ENCODE results near the gene KIF16B. TPM values are rescaled to one million over a fixed set of nuclear protein-coding genes. Genes with fewer than 3 reads are reported as not detected.

KIF16B gene
- total and polyA plus RNA-seq, 2 donors (not counting 3 experiments of a cell fraction or from before 2014, with no cell fraction given), result 2.9 to 8.8 TPM

GRCh38 chr20:16350465-16350864 is 222.8 kb downstream of the KIF16B start:
- Histone ChIP-seq H3K27me3 (ENCODE audit: control insufficient read depth in 2 of 2, insufficient read depth in 2 of 2, low read length in 2 of 2) (no peaks in the 10 kb centered on the region), H3K27ac (ENCODE audit: insufficient read depth, low read depth, low read length) (no peak overlapping the region), H3K9me3 (replicated peaks; ENCODE audit: control insufficient read depth, insufficient read depth, low read length) (no peaks in the 10 kb centered on the region), H3K36me3 (ENCODE audit: control insufficient read depth in 2 of 2, extremely low read depth in 1 of 2, insufficient read depth in 2 of 2, low read length in 2 of 2) (no peaks in the 10 kb centered on the region), H3K79me2 (ENCODE audit: control insufficient read depth, insufficient read depth, low read length) (no peaks in the 10 kb centered on the region), H3K9ac (replicated peaks; ENCODE audit: extremely low read depth, insufficient read depth, low read length) (no peak overlapping the region), H3K4me1 (ENCODE audit: control insufficient read depth, extremely low read depth, insufficient read depth, low read length) (no peaks in the 10 kb centered on the region), H3K4me3 (replicated peaks in 1 of 3; ENCODE audit: insufficient read depth in 1 of 3, low read depth in 1 of 3, low read length in 3 of 3) (no peak overlapping the region), H3K4me2 (ENCODE audit: insufficient read depth, low read length) (no peak overlapping the region), H3K9me1 (replicated peaks; ENCODE audit: control insufficient read depth, extremely low read depth, insufficient read depth, low read length) (no peaks in the 10 kb centered on the region), H4K20me1 (replicated peaks; ENCODE audit: control insufficient read depth, extremely low read depth, insufficient read depth, low read length) (no peaks in the 10 kb centered on the region), H2AFZ (ENCODE audit: low read depth, low read length) (no peak overlapping the region)
- intact Hi-C loops (cut with micrococcal nuclease), result no loop called here
- ChIA-PET POLR2A (no interaction called here), CTCF (no interaction called here)
- no peak for FAIRE-seq
- TF ChIP-seq CTCF (IDR thresholded peaks at IDR 0.05; ENCODE audit: extremely low read depth in 1 of 2, insufficient read depth in 1 of 2, low read depth in 1 of 2, low read length in 2 of 2) (no peak), FOS (IDR thresholded peaks at IDR 0.05; ENCODE audit: borderline replicate concordance, insufficient read depth, low read length) (no peak), GATA2 (IDR thresholded peaks at IDR 0.05; ENCODE audit: insufficient read depth, insufficient read length, low read depth, low read length) (no peak), MYC (IDR thresholded peaks at IDR 0.05; ENCODE audit: low read depth, low read length) (no peak), POLR2AphosphoS5 (IDR thresholded peaks at IDR 0.05; ENCODE audit: insufficient read depth, low read depth, low read length) (no peak), EZH2 (IDR thresholded peaks at IDR 0.05; ENCODE audit: borderline replicate concordance, low read depth, low read length, severe bottlenecking) (no peak), MAX (IDR thresholded peaks at IDR 0.05; ENCODE audit: insufficient read depth, insufficient read length) (no peak), POLR2A (IDR thresholded peaks at IDR 0.05; ENCODE audit: low read depth, low read length) (no peak)
- no TSS peak for BruUV-seq (replicated peaks)
- dilution Hi-C loops (cut with MboI; ENCODE audit: extremely low pct_ligation_motif_present, low sequenced_read_pairs), result no loop called here
- no peak for DNase-seq (ENCODE audit: low read depth, low spot score)
